Neural progenitor cell (in vitro differentiated cells): ENCODE results near the gene CCDC102B. TPM values are rescaled to one million over a fixed set of nuclear protein-coding genes. Genes with fewer than 3 reads are reported as not detected.
"Not testable (repeated sequence)": the region's sequence is repeated elsewhere in the genome, so short reads cannot be mapped to it uniquely, and the experiment has no call there.

Experiments used
- DNase-seq: peaks from one replicate; pipeline ENCODE4 v3.0.0-alpha.2; 2016; ENCODE audit warnings: low spot score
- H2AFZ ChIP-seq: fragments of 200-600 bp; sonication (generic); replicated peaks from 2 replicates; pipeline ENCODE4 v1.6.1; 2016; ENCODE audit warnings: antibody characterized with exemption
- H3F3A ChIP-seq: fragments of 200-600 bp; sonication (generic); 2 replicates; pipeline ENCODE4 v1.6.1; 2016; ENCODE audit warnings: antibody characterized with exemption, low read depth
- H3K27ac ChIP-seq: fragments of 200-600 bp; sonication (generic); 2 replicates; pipeline ENCODE4 v1.5.1; 2016; ENCODE audit warnings: mild to moderate bottlenecking
- H3K27me3 ChIP-seq: fragments of 200-600 bp; sonication (generic); 2 replicates; pipeline ENCODE4 v1.6.1; 2016; ENCODE audit warnings: mild to moderate bottlenecking, moderate library complexity
- H3K36me3 ChIP-seq: fragments of 200-600 bp; sonication (generic); 2 replicates; pipeline ENCODE4 v1.5.1; 2016
- H3K4me1 ChIP-seq: fragments of 200-600 bp; sonication (generic); 2 replicates; pipeline ENCODE4 v1.6.1; 2016; ENCODE audit warnings: mixed run types
- H3K4me2 ChIP-seq: fragments of 200-600 bp; sonication (generic); 2 replicates; pipeline ENCODE4 v1.6.1; 2016
- H3K4me3 ChIP-seq: fragments of 200-600 bp; sonication (generic); 2 replicates; pipeline ENCODE4 v1.5.1; 2016
- H3K79me2 ChIP-seq: fragments of 200-600 bp; sonication (generic); 2 replicates; pipeline ENCODE4 v1.6.1; 2016; ENCODE audit warnings: low read depth
- H3K9ac ChIP-seq: fragments of 200-600 bp; sonication (generic); 2 replicates; pipeline ENCODE4 v1.6.1; 2016
- H3K9me3 ChIP-seq: fragments of 200-600 bp; sonication (generic); 2 replicates; pipeline ENCODE4 v1.5.1; 2016; ENCODE audit warnings: low read depth
- H4K20me1 ChIP-seq: fragments of 200-600 bp; sonication (generic); 2 replicates; pipeline ENCODE4 v1.6.1; 2016; ENCODE audit warnings: low read depth
- H3K27ac Mint-ChIP-seq: 3 replicates; pipeline ENCODE4 v1.8.0; 2021; ENCODE audit warnings: mixed read lengths
- H3K27me3 Mint-ChIP-seq: 2 replicates; pipeline ENCODE4 v1.8.0; 2022; ENCODE audit warnings: low read depth, mild to moderate bottlenecking, inconsistent platforms, moderate library complexity, mixed read lengths; ENCODE audit not compliant: insufficient read depth
- H3K36me3 Mint-ChIP-seq: 3 replicates; pipeline ENCODE4 v1.8.0; 2021; ENCODE audit warnings: mixed read lengths
- H3K4me1 Mint-ChIP-seq: 3 replicates; pipeline ENCODE4 v1.8.0; 2021; ENCODE audit warnings: mixed read lengths
- H3K4me3 Mint-ChIP-seq: 3 replicates; pipeline ENCODE4 v1.8.0; 2021; ENCODE audit warnings: mild to moderate bottlenecking, moderate library complexity, mixed read lengths
- H3K9me3 Mint-ChIP-seq: 3 replicates; pipeline ENCODE4 v1.8.0; 2020; ENCODE audit warnings: mixed read lengths
- EZH2 ChIP-seq: fragments of 200-600 bp; sonication (generic); IDR thresholded peaks from 2 replicates; pipeline ENCODE4 v1.6.1; 2017; ENCODE audit warnings: antibody characterized with exemption, mild to moderate bottlenecking, moderate library complexity
- EZH2phosphoT487 ChIP-seq: fragments of 200-600 bp; sonication (generic); IDR thresholded peaks from 2 replicates; pipeline ENCODE4 v1.6.1; 2017; ENCODE audit warnings: antibody characterized with exemption
- total RNA-seq: library from RNA; depleted of rRNA; stranded (reverse); fragments of >200 nt; gene quantifications from 2 replicates; pipeline ENCODE4 v1.2.3, GENCODE V29; 2015; ENCODE audit warnings: low replicate concordance
- TF ChIP-seq, protein P1 (sequence below): fragments of 200-600 bp; sonication (generic); IDR thresholded peaks from 2 replicates; pipeline ENCODE4 v1.5.1; 2017; ENCODE audit warnings: antibody characterized with exemption, mild to moderate bottlenecking

CCDC102B gene
- total RNA-seq, 1 donor from 2014 or later: 26.2 TPM

DNA sequence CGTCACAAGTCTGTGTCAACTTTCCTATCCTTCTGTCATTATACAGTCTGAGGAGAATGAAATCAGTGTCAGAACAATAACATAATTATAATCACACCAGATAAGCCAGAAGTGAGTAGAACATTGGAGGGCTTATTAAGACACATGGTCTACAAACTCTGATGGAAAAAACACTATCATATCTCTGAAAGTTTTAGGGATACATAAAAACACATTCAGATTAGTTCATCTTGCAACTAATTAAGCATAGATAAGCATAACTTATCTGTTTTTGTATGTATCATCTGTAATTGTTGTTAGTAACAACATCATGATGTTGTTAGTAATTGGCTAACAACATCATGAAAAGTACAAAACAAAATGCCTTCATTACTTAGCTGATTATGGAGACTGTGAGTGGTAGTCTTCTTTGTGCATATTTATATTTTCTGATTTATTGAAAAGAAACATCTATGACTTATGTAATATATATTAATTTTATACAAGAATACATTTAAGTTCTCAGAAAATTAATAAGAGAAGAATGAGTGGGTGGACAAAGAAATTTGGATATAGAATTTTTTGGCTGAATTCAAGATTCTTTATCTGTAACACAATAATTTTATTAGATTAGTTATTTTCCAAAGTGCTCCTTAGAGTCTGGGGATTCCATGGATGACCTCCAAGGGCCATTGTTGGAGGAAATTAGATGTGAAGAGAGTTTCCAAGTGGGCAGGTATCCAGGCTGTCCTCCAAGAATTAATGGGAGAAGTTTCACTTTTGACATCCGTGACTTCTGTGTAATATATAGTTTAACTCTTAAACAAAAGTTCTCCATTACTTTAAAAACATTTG lies 16.9 kb upstream of the CCDC102B start:
- H3K79me2 ChIP-seq: no peaks in the 10 kb centered on the region
- no peak for TF ChIP-seq EZH2phosphoT487
- TF ChIP-seq, protein P1, sequence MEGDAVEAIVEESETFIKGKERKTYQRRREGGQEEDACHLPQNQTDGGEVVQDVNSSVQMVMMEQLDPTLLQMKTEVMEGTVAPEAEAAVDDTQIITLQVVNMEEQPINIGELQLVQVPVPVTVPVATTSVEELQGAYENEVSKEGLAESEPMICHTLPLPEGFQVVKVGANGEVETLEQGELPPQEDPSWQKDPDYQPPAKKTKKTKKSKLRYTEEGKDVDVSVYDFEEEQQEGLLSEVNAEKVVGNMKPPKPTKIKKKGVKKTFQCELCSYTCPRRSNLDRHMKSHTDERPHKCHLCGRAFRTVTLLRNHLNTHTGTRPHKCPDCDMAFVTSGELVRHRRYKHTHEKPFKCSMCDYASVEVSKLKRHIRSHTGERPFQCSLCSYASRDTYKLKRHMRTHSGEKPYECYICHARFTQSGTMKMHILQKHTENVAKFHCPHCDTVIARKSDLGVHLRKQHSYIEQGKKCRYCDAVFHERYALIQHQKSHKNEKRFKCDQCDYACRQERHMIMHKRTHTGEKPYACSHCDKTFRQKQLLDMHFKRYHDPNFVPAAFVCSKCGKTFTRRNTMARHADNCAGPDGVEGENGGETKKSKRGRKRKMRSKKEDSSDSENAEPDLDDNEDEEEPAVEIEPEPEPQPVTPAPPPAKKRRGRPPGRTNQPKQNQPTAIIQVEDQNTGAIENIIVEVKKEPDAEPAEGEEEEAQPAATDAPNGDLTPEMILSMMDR: no peak
- no peak for TF ChIP-seq EZH2
- no peaks in the 10 kb centered on the region for H3K27me3 Mint-ChIP-seq
- H4K20me1 ChIP-seq: no peaks in the 10 kb centered on the region
- H3K4me1 ChIP-seq: no peaks in the 10 kb centered on the region
- H2AFZ ChIP-seq: no peak overlapping the region
- no peak overlapping the region for H3K4me3 Mint-ChIP-seq
- no peak overlapping the region for H3K27ac Mint-ChIP-seq
- no peaks in the 10 kb centered on the region for H3F3A ChIP-seq
- no peaks in the 10 kb centered on the region for H3K4me1 Mint-ChIP-seq
- H3K36me3 ChIP-seq: no peaks in the 10 kb centered on the region
- H3K27ac ChIP-seq: no peak overlapping the region
- H3K9me3 Mint-ChIP-seq: no peaks in the 10 kb centered on the region
- DNase-seq: no peak
- no peak overlapping the region for H3K4me2 ChIP-seq
- no peak overlapping the region for H3K9ac ChIP-seq
- no peak overlapping the region for H3K4me3 ChIP-seq
- H3K9me3 ChIP-seq: no peaks in the 10 kb centered on the region
- H3K27me3 ChIP-seq: no peaks in the 10 kb centered on the region
- H3K36me3 Mint-ChIP-seq: no peaks in the 10 kb centered on the region

DNA sequence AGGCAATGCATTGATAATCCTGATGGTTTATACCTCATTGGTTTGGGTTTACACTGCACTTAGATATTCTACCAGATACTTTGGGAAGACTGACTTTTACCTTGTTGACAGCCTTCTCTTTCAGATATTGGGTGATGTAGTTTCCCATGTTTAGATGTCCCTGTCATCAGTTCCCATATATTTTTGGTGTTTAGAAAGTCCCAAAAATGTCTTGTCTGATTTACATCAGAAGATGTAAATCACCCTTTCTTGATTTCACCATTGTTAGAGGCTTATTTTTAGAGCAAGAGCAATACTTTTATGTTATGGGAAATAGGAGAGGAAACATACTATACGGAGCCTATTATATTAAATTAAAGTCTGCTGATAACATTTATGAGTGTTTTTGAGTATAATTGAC lies 14.4 kb upstream of the CCDC102B start:
- no peaks in the 10 kb centered on the region for H3K36me3 ChIP-seq
- Mint-ChIP-seq H3K27me3 (no peaks in the 10 kb centered on the region), H3K4me3 (no peak overlapping the region), H3K9me3 (no peaks in the 10 kb centered on the region), H3K4me1 (no peaks in the 10 kb centered on the region), H3K27ac (no peak overlapping the region), H3K36me3 (no peaks in the 10 kb centered on the region)
- H3K27ac ChIP-seq: no peak overlapping the region
- no peaks in the 10 kb centered on the region for H3K4me1 ChIP-seq
- DNase-seq: no peak
- H4K20me1 ChIP-seq: no peaks in the 10 kb centered on the region
- no peak overlapping the region for H2AFZ ChIP-seq
- no peaks in the 10 kb centered on the region for H3K9me3 ChIP-seq
- H3K4me2 ChIP-seq: no peak overlapping the region
- H3K79me2 ChIP-seq: no peaks in the 10 kb centered on the region
- no peaks in the 10 kb centered on the region for H3K27me3 ChIP-seq
- H3K4me3 ChIP-seq: no peak overlapping the region
- H3K9ac ChIP-seq: no peak overlapping the region
- no peaks in the 10 kb centered on the region for H3F3A ChIP-seq
- TF ChIP-seq, protein P1: no peak
- TF ChIP-seq EZH2 (no peak), EZH2phosphoT487 (no peak)

DNA sequence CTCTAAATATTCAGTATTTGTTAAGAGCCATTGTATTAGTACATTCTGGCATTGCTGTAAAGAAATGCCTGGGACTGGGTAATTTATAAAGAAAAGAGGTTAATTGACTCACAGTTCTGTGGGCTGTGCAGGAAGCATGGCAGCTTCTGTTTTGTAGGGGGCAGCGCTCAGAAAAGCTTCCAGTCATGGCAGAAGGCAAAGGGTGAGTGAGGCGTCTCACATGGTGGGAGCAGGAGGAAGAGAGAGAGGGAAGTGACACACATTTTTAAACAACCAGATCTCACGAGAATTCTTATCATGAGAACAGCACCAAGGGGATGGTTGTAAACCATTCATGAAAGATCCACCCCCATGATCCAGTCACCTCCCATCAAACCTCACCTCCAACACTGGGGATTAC lies 13.8 kb upstream of the CCDC102B start:
- Histone ChIP-seq H4K20me1 (no peaks in the 10 kb centered on the region), H3K4me2 (no peak overlapping the region), H3K27me3 (no peaks in the 10 kb centered on the region), H3F3A (no peaks in the 10 kb centered on the region), H2AFZ (no peak overlapping the region), H3K4me3 (no peak overlapping the region), H3K9me3 (no peaks in the 10 kb centered on the region), H3K27ac (no peak overlapping the region), H3K9ac (no peak overlapping the region), H3K4me1 (no peaks in the 10 kb centered on the region), H3K79me2 (no peaks in the 10 kb centered on the region), H3K36me3 (no peaks in the 10 kb centered on the region)
- Mint-ChIP-seq H3K4me1 (no peaks in the 10 kb centered on the region), H3K36me3 (no peaks in the 10 kb centered on the region), H3K4me3 (no peak overlapping the region), H3K9me3 (no peaks in the 10 kb centered on the region), H3K27ac (no peak overlapping the region), H3K27me3 (no peaks in the 10 kb centered on the region)
- TF ChIP-seq EZH2phosphoT487: no peak
- TF ChIP-seq, protein P1: no peak
- no peak for TF ChIP-seq EZH2
- no peak for DNase-seq

DNA sequence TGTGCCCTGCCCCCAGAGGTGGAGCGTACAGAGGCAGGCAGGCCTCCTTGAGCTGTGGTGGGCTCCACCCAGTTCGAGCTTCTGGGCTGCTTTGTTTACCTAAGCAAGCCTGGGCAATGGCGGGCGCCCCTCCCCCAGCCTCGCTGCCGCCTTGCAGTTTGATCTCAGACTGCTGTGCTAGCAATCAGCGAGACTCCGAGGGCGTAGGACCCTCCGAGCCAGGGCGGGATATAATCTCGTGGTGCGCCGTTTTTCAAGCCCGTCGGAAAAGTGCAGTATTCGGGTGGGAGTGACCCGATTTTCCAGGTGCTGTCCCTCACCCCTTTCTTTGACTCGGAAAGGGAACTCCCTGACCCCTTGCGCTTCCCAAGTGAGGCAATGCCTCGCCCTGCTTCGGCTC lies 7.6 kb upstream of the CCDC102B start:
- not testable (repeated sequence) for H3K9me3 Mint-ChIP-seq, H3K9me3 ChIP-seq, H4K20me1 ChIP-seq, H3K27me3 ChIP-seq, H3K27ac ChIP-seq, H3K9ac ChIP-seq, H3K4me1 ChIP-seq, H3K27me3 Mint-ChIP-seq, H3K27ac Mint-ChIP-seq, H3K79me2 ChIP-seq, H3K4me1 Mint-ChIP-seq, H3K4me3 Mint-ChIP-seq, H3F3A ChIP-seq, DNase-seq, H3K36me3 Mint-ChIP-seq, H2AFZ ChIP-seq, H3K4me3 ChIP-seq, H3K4me2 ChIP-seq, H3K36me3 ChIP-seq
